ENCODE data around the gene MYL5. TPM values are rescaled to one million over a fixed set of nuclear protein-coding genes. Genes with fewer than 3 reads are reported as not detected.
"Not testable (repeated sequence)": the region's sequence is repeated elsewhere in the genome, so short reads cannot be mapped to it uniquely, and the experiment has no call there.

MYL5 gene
- total RNA-seq, 1 donor from 2014 or later: 2.9 TPM

- FAIRE-seq (no peak), DNase-seq (ENCODE audit: low read depth) (no peak)
- H3K27me3 ChIP-seq (ENCODE audit: control insufficient read depth, insufficient read depth, low read length): no peaks in the 10 kb centered on the region
Measured at GRCh38 chr4:635851-636627, 38.3 kb upstream of the MYL5 start.

DNA sequence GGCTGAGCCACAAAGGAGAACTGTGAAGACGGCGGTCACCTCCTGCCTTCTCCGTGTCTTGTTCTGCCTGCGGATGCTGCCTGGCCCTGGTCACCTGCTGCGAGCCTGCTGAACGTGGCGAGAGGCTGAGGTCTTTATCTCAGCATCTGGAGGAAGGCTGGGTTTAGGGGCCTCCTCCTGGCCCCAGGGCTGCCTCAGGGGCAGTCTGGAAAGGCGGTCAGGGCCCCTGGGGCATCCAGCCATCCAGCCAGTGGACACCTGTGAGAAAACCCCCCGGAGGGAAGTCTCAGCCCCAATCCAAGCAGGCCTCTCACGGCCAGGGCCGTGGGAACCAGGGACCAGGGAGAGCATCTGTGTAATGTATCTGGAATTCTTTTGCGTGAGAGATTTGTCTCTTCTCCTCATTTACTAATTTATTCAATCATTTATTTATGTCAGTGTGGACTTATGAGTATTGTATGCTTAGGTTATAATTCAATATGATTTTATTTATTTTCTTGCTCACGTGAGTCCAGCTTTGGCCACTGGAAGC, 37.6 kb upstream of the MYL5 start:
- H3K27me3 ChIP-seq (ENCODE audit: control insufficient read depth, insufficient read depth, low read length): no peaks in the 10 kb centered on the region
- H3K36me3 ChIP-seq (ENCODE audit: control insufficient read depth, insufficient read depth, low read length): no peaks in the 10 kb centered on the region
- no peak for DNase-seq (ENCODE audit: low read depth)
- TF ChIP-seq, protein P1, sequence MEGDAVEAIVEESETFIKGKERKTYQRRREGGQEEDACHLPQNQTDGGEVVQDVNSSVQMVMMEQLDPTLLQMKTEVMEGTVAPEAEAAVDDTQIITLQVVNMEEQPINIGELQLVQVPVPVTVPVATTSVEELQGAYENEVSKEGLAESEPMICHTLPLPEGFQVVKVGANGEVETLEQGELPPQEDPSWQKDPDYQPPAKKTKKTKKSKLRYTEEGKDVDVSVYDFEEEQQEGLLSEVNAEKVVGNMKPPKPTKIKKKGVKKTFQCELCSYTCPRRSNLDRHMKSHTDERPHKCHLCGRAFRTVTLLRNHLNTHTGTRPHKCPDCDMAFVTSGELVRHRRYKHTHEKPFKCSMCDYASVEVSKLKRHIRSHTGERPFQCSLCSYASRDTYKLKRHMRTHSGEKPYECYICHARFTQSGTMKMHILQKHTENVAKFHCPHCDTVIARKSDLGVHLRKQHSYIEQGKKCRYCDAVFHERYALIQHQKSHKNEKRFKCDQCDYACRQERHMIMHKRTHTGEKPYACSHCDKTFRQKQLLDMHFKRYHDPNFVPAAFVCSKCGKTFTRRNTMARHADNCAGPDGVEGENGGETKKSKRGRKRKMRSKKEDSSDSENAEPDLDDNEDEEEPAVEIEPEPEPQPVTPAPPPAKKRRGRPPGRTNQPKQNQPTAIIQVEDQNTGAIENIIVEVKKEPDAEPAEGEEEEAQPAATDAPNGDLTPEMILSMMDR (IDR thresholded peaks at IDR 0.05; ENCODE audit: insufficient read depth, low read length, severe bottlenecking): no peak
- no peak overlapping the region for H3K4me3 ChIP-seq (ENCODE audit: low read depth, low read length)
- no peak for FAIRE-seq

More at GRCh38 chr4:635851-636627, 38.3 kb upstream of the MYL5 start:
- TF ChIP-seq, protein P1 (IDR thresholded peaks at IDR 0.05; ENCODE audit: insufficient read depth, low read length, severe bottlenecking): no peak
- H3K36me3 ChIP-seq (ENCODE audit: control insufficient read depth, insufficient read depth, low read length): no peaks in the 10 kb centered on the region
- no peak overlapping the region for H3K4me3 ChIP-seq (ENCODE audit: low read depth, low read length)

GRCh38 chr4:637536-638280, 36.6 kb upstream of the MYL5 start:
- Histone ChIP-seq H3K4me3 (ENCODE audit: low read depth, low read length) (no peak overlapping the region), H3K36me3 (ENCODE audit: control insufficient read depth, insufficient read depth, low read length) (no peaks in the 10 kb centered on the region), H3K27me3 (ENCODE audit: control insufficient read depth, insufficient read depth, low read length) (no peaks in the 10 kb centered on the region)
- FAIRE-seq (no peak), DNase-seq (ENCODE audit: low read depth) (no peak)
- TF ChIP-seq, protein P1 (IDR thresholded peaks at IDR 0.05; ENCODE audit: insufficient read depth, low read length, severe bottlenecking): no peak

- not testable (repeated sequence) for FAIRE-seq; H3K27me3 ChIP-seq (ENCODE audit: control insufficient read depth, insufficient read depth, low read length); H3K4me3 ChIP-seq (ENCODE audit: low read depth, low read length); H3K36me3 ChIP-seq (ENCODE audit: control insufficient read depth, insufficient read depth, low read length); DNase-seq (ENCODE audit: low read depth)
Measured at GRCh38 chr4:642366-642765, 32.0 kb upstream of the MYL5 start.

GRCh38 chr4:646460-646859, 27.9 kb upstream of the MYL5 start:
- DNase-seq (ENCODE audit: low read depth): no peak
- TF ChIP-seq, protein P1 (IDR thresholded peaks at IDR 0.05; ENCODE audit: insufficient read depth, low read length, severe bottlenecking): no peak
- H3K4me3 ChIP-seq (ENCODE audit: low read depth, low read length): no peak overlapping the region
- no peak for FAIRE-seq
- H3K36me3 ChIP-seq (ENCODE audit: control insufficient read depth, insufficient read depth, low read length): no peaks in the 10 kb centered on the region
- H3K27me3 ChIP-seq (ENCODE audit: control insufficient read depth, insufficient read depth, low read length): peaks cover 4% of the 10 kb centered on the region

GRCh38 chr4:647481-647880, 26.9 kb upstream of the MYL5 start:
- FAIRE-seq (no peak), DNase-seq (ENCODE audit: low read depth) (no peak)
- H3K36me3 ChIP-seq (ENCODE audit: control insufficient read depth, insufficient read depth, low read length): no peaks in the 10 kb centered on the region
- TF ChIP-seq, protein P1 (IDR thresholded peaks at IDR 0.05; ENCODE audit: insufficient read depth, low read length, severe bottlenecking): no peak
- H3K4me3 ChIP-seq (ENCODE audit: low read depth, low read length): no peak overlapping the region
- H3K27me3 ChIP-seq (ENCODE audit: control insufficient read depth, insufficient read depth, low read length): peaks cover 6% of the 10 kb centered on the region

Data from bronchial epithelial cell (primary cell).